GM23338 (cell line): Measurements from ENCODE around the gene RYR1. TPM values are rescaled to one million over a fixed set of nuclear protein-coding genes. Genes with fewer than 3 reads are reported as not detected.

Source experiments
- ATAC-seq: fragments of 200-7000 bp; cut with Tn5 transposase; 3 replicates; pipeline ENCODE4 v1.9.1; 2020
- DNase-seq: peaks from one replicate; pipeline ENCODE4 v3.0.0-alpha.2; 2015; ENCODE audit warnings: low spot score
- H2AFZ ChIP-seq: fragments of 200-600 bp; sonication (generic); 2 replicates; pipeline ENCODE4 v1.8.0; 2016; ENCODE audit warnings: antibody characterized with exemption, mild to moderate bottlenecking, moderate library complexity
- H3F3A ChIP-seq: fragments of 200-600 bp; sonication (generic); replicated peaks from 2 replicates; pipeline ENCODE4 v1.8.0; 2017; ENCODE audit warnings: antibody characterized with exemption, mixed run types, low read depth
- H3K27ac ChIP-seq: fragments of 200-600 bp; sonication (generic); 2 replicates; pipeline ENCODE4 v1.6.1; 2016; ENCODE audit warnings: low read depth
- H3K27me3 ChIP-seq: fragments of 200-600 bp; sonication (generic); 2 replicates; pipeline ENCODE4 v1.8.0; 2016; ENCODE audit warnings: mild to moderate bottlenecking, mixed run types, moderate library complexity; ENCODE audit not compliant: insufficient read depth
- H3K36me3 ChIP-seq: fragments of 200-600 bp; sonication (generic); 2 replicates; pipeline ENCODE4 v1.8.0; 2016; ENCODE audit warnings: mild to moderate bottlenecking; ENCODE audit not compliant: insufficient read depth
- H3K4me1 ChIP-seq: fragments of 200-600 bp; sonication (generic); 2 replicates; pipeline ENCODE4 v1.8.0; 2016; ENCODE audit warnings: mild to moderate bottlenecking, moderate library complexity; ENCODE audit not compliant: insufficient read depth
- H3K4me2 ChIP-seq: fragments of 200-600 bp; sonication (generic); 2 replicates; pipeline ENCODE4 v1.7.1; 2017; ENCODE audit warnings: mixed run types
- H3K4me3 ChIP-seq: fragments of 200-600 bp; sonication (generic); 2 replicates; pipeline ENCODE4 v1.6.1; 2016; ENCODE audit warnings: mixed run types
- H3K79me2 ChIP-seq: fragments of 200-600 bp; sonication (generic); replicated peaks from 2 replicates; pipeline ENCODE4 v1.8.0; 2017; ENCODE audit warnings: mild to moderate bottlenecking; ENCODE audit not compliant: insufficient read depth
- H3K9me2 ChIP-seq: fragments of 200-600 bp; sonication (generic); 2 replicates; pipeline ENCODE4 v1.8.0; 2017; ENCODE audit not compliant: insufficient read depth
- H4K20me1 ChIP-seq: fragments of 200-600 bp; sonication (generic); replicated peaks from 2 replicates; pipeline ENCODE4 v1.8.0; 2017; ENCODE audit warnings: mild to moderate bottlenecking; ENCODE audit not compliant: insufficient read depth
- H3K27ac Mint-ChIP-seq: 2 replicates; pipeline ENCODE4 v1.8.0; 2020; ENCODE audit warnings: inconsistent platforms, mild to moderate bottlenecking, moderate library complexity, mixed read lengths
- H3K27me3 Mint-ChIP-seq: 3 replicates; pipeline ENCODE4 v1.8.0; 2022; ENCODE audit warnings: low read depth, mild to moderate bottlenecking, moderate library complexity, mixed read lengths, inconsistent platforms; ENCODE audit not compliant: insufficient read depth, poor library complexity
- H3K36me3 Mint-ChIP-seq: 3 replicates; pipeline ENCODE4 v1.8.0; 2021; ENCODE audit warnings: low read depth, mild to moderate bottlenecking, inconsistent platforms, moderate library complexity, mixed read lengths
- H3K4me1 Mint-ChIP-seq: 3 replicates; pipeline ENCODE4 v1.8.0; 2020; ENCODE audit warnings: mild to moderate bottlenecking, inconsistent platforms, mixed read lengths
- H3K4me3 Mint-ChIP-seq: 3 replicates; pipeline ENCODE4 v1.8.0; 2021; ENCODE audit warnings: moderate library complexity, mild to moderate bottlenecking, inconsistent platforms, mixed read lengths
- H3K9me3 Mint-ChIP-seq: 3 replicates; pipeline ENCODE4 v1.8.0; 2020; ENCODE audit warnings: moderate library complexity, mild to moderate bottlenecking, inconsistent platforms, mixed read lengths
- CREB1 ChIP-seq: fragments of 250-450 bp; sonication (Bioruptor Pico); IDR thresholded peaks from 2 replicates; pipeline ENCODE4 v1.5.0; 2020; ENCODE audit warnings: low read depth, mild to moderate bottlenecking, moderate library complexity
- CTCF ChIP-seq, 2 experiments: fragments of 200-600 bp in 1 of 2; sonication (generic) in 1 of 2; conservative IDR thresholded peaks; 2 replicates each; pipeline versions ENCODE4 v1.5.1 to v1.6.1; 2016 to 2017; ENCODE audit warnings: antibody characterized with exemption in 2 of 2, low read depth in 2 of 2, mild to moderate bottlenecking in 2 of 2, moderate library complexity in 1 of 2
- ETS1 ChIP-seq: IDR thresholded peaks from 2 replicates; pipeline ENCODE4 v1.6.1; 2016; ENCODE audit warnings: antibody characterized with exemption
- EZH2 ChIP-seq: fragments of 200-600 bp; sonication (generic); IDR thresholded peaks from one replicate; pipeline ENCODE4 v1.8.0; 2017; ENCODE audit warnings: antibody characterized with exemption, mild to moderate bottlenecking, low read depth; ENCODE audit not compliant: unreplicated experiment
- EZH2phosphoT487 ChIP-seq: fragments of 200-600 bp; sonication (generic); IDR thresholded peaks from one replicate; pipeline ENCODE4 v1.8.1; 2018; ENCODE audit warnings: antibody characterized with exemption; ENCODE audit not compliant: unreplicated experiment
- JUNB ChIP-seq: IDR thresholded peaks from one replicate; pipeline ENCODE4 v1.6.1; 2016; ENCODE audit warnings: antibody characterized with exemption; ENCODE audit not compliant: unreplicated experiment
- NANOG ChIP-seq: IDR thresholded peaks from 2 replicates; pipeline ENCODE4 v1.6.1; 2016; ENCODE audit warnings: antibody characterized with exemption, borderline replicate concordance
- POLR2AphosphoS5 ChIP-seq: IDR thresholded peaks from 2 replicates; pipeline ENCODE4 v1.6.1; 2016; ENCODE audit warnings: antibody characterized with exemption, low read depth
- REST ChIP-seq: IDR thresholded peaks from one replicate; pipeline ENCODE4 v1.6.1; 2018; ENCODE audit warnings: antibody characterized with exemption; ENCODE audit not compliant: unreplicated experiment
- STAT1 ChIP-seq: IDR thresholded peaks from one replicate; pipeline ENCODE4 v1.6.1; 2016; ENCODE audit warnings: antibody characterized with exemption; ENCODE audit not compliant: unreplicated experiment
- ZNF114 ChIP-seq: fragments of 250-450 bp; sonication (Bioruptor Pico); IDR thresholded peaks from 2 replicates; pipeline ENCODE4 v1.5.0; 2020; ENCODE audit warnings: mild to moderate bottlenecking, moderate library complexity
- ZNF331 ChIP-seq: fragments of 250-450 bp; sonication (Bioruptor Pico); IDR thresholded peaks from 2 replicates; pipeline ENCODE4 v1.5.0; 2020; ENCODE audit warnings: low read depth, mild to moderate bottlenecking, moderate library complexity
- ZNF462 ChIP-seq: fragments of 250-450 bp; sonication (Bioruptor Pico); IDR thresholded peaks from 2 replicates; pipeline ENCODE4 v1.5.0; 2020; ENCODE audit warnings: mild to moderate bottlenecking, moderate library complexity
- polyA plus RNA-seq: library from polyadenylated mRNA; unstranded; fragments of >200 nt; fragmentation: Nextera tagmentation; extraction: Ambion mirVana; gene quantifications from 2 replicates; pipeline ENCODE4 v1.2.1, GENCODE V29; 2016
- total RNA-seq: library from RNA; depleted of rRNA; stranded (reverse); fragments of >200 nt; shearing (Covaris generic); gene quantifications from 2 replicates; pipeline ENCODE4 v1.2.3, GENCODE V29; 2014

Gene RYR1
- total and polyA plus RNA-seq, 2 experiments from 2014 or later = 4.0 to 26.7 TPM

- Histone ChIP-seq H2AFZ (no peak overlapping the region), H3K27me3 (no peaks in the 10 kb centered on the region), H3K9me2 (no peaks in the 10 kb centered on the region), H3K4me2 (no peak overlapping the region), H3K79me2 (no peaks in the 10 kb centered on the region), H3K4me3 (no peak overlapping the region), H3K27ac (no peak overlapping the region), H3F3A (no peaks in the 10 kb centered on the region), H4K20me1 (no peaks in the 10 kb centered on the region), H3K36me3 (peaks cover 7% of the 10 kb centered on the region; the same call in 1 of the 2 replicates), H3K4me1 (no peaks in the 10 kb centered on the region)
- DNase-seq (no peak), ATAC-seq (no peak)
- Mint-ChIP-seq H3K4me3 (no peak overlapping the region; the same call in 2 of the 3 replicates), H3K36me3 (peaks cover 51% of the 10 kb centered on the region), H3K27me3 (peaks cover 9% of the 10 kb centered on the region), H3K27ac (peak overlapping the region; percentile 11; the same call in 1 of the 2 replicates), H3K4me1 (peaks cover 3% of the 10 kb centered on the region; the same call in 1 of the 3 replicates), H3K9me3 (no peaks in the 10 kb centered on the region)
- TF ChIP-seq REST (no peak), CTCF (conservative IDR thresholded peaks at IDR 0.05; ENCODE audit: low read depth in 2 of 2) (no peak), ZNF114 (CRISPR knock-in tag) (no peak), ZNF331 (CRISPR knock-in tag) (no peak), NANOG (no peak), CREB1 (CRISPR knock-in tag) (no peak), JUNB (no peak), ZNF462 (CRISPR knock-in tag) (no peak), EZH2 (no peak), STAT1 (no peak), EZH2phosphoT487 (no peak), POLR2AphosphoS5 (no peak), ETS1 (no peak)
These were observed 117.9 kb downstream of the RYR1 start for GRCh38 chr19:38551450-38551813.
